NCI-H524 (cell line): ENCODE results near the gene LARGE1.
A peak's percentile ranks its signal among the peaks of the same experiment; 100 is the strongest.
"Not testable (repeated sequence)": the region's sequence is repeated elsewhere in the genome, so short reads cannot be mapped to it uniquely, and the experiment has no call there.

ENCODE experiments used
- DNase-seq, 2 experiments: peaks; one replicate each; lab custom pipeline; 2025; lab: John Stamatoyannopoulos, UW

The LARGE1 gene

DNA sequence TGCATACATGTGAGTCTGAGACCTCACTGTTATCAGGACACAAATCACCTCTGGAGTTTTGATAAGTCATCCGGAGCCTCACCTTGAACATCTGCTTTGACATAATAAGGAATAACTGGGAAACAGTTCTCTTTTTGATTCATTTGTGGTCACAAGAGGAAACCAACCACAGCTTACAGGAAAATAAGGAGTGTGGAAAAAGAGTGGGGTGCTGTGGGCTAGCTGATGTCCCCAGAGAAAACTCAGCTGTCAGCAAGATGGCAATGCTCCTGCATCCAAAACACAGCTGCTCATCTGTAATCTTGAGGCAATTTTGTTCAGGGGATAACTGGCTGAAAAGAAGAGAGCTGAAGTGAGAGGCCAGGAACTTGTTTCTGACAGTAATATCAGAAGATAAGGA, 445.7 kb downstream of the LARGE1 start:
- no peak for DNase-seq

DNA sequence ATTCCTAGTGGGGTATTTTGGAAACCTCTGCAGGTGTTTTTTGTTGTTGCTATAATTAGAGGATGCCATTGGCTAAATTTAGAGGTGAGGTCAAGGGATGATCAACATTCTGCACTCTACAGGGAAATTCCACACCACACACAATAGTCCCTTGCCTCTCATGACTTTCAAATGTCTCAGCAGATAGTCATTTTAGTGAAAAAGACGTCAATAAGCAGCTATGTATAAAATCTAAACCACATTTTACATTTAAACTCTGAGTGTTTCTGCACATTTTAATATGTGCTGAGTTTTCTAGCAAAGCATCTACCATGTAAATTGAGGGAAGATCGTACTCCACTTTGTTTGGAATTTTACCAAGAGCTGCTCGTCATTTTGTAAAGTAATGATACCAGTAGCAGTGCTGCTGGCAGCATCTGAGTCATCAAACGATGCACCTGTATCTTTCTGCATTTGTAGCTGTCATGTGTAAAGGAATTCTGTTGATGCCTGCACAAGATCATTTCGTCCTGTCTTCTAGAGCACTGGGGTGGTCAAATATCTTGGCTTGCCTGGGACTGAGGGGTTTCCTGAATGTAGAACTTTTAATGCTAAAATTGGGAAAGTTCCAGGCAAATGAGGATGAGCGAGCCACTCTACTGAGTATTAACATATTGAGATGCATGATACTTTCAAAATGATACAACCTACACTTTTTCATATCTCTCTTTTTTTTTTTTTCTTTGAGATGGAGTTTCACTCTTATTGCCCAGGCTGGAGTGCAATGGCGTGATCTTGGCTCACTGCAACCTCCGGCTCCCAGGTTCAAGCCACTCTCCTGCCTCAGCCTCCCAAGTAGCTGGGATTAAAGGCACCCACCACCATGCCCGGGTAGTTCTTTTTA, 447.6 kb downstream of the LARGE1 start:
- DNase-seq = no peak

DNA sequence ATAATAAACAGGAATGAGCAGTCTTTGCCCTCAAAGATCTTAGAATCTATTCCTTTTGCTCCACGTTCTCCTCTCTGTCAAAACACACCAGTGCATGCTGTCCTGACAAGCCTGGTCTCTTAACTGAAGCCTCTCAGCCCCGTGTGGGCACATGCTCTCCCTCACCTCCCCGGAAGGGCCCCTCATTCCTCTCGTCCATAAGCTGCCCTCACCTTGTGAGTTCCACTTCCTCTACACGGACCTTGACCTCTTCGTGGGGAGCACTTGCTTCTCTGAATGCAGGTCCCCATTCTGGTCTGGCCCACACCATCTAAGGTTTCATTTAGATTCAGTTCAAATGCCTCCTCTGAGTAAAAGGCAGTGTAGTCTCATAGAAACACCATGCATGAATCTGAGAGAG, 449.8 kb downstream of the LARGE1 start:
- DNase-seq = no peak

DNA sequence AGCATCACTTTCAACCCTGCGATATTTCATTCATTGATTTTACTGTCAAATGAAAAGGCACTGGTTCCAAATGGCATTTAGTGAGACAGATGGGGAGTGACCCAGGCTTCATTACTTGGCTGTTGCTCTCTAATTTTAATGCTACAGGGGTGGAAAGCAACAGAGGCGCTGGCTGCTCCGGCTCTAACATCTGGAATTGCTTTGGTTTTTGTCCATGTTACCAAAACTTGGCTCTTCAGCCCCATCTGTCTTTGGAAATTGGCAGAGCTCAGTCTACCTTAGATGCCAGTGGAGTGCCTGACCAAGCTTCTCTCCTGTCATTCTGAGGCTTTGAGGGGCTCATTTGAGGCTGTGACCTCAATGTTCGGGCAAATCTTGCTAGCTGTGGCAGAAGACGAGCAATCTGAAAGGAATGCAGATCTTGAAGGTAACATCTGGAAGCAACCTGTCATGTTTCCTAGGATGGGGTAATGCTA, 452.6 kb downstream of the LARGE1 start:
- no peak for DNase-seq

- no peak for DNase-seq
These were observed 453.2 kb downstream of the LARGE1 start for GRCh38 chr22:33467080-33467479.

GRCh38 chr22:33465554-33465953, 454.7 kb downstream of the LARGE1 start:
- DNase-seq = no peak

DNA sequence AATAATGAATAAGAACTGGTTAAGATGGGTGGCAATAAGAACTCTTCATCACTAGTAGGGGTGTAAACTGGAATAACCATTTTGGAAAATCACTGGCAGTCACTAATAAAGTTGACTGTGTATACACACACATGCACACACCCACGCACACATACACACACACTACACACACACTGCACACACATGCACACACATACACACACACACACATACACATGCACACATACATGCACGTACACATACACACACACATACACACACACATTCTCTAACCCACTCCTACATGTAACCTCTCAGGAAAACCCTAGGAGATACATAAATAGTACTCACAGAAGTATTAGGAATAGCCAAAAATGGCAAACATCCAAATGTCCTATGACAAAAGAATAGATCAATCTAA, 455.6 kb downstream of the LARGE1 start:
- no peak for DNase-seq

GRCh38 chr22:33461698-33462434, 458.4 kb downstream of the LARGE1 start:
- DNase-seq = no peak

DNA sequence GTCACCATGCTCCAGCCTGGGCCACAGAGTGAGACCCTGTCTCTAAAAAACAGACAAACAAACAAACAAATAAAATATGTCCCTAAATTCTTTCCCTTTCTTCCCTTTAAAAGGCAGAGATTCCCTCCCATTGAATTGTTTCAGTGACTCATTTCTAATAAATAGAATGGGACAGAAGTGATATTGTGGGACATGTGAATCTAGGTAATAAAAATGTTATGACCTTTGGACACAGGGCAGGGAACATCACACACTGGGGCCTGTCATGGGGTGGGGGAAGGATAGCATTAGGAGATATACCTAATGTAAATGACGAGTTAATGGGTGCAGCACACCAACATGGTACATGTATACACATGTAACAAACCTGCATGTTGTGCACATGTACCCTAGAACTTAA, 459.0 kb downstream of the LARGE1 start:
- not testable (repeated sequence) for DNase-seq

DNA sequence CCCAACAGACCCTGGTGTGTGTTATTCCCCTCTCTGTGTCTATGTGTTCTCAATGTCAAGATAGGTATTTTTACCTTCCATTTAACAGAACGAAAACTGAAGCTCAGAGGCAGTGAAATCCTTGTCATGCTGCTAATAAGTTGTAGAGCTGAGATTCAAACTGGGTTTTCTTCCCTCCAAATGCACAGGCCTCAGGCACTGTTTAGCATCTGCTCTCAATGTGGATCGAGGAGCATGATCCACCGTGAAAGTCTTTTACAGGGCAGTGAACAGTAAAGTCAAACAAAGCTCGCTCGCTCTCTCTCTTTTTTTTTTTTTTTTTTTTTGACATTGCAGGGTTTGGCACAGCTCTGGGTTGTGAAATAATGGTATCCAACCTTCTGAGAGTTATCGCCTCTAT, 461.1 kb downstream of the LARGE1 start:
- DNase-seq = no peak

GRCh38 chr22:33456511-33456910, 463.8 kb downstream of the LARGE1 start:
- DNase-seq = no peak

GRCh38 chr22:33455036-33455435, 465.2 kb downstream of the LARGE1 start:
- DNase-seq = peak in 1 of 2 experiments; percentile 54

DNA sequence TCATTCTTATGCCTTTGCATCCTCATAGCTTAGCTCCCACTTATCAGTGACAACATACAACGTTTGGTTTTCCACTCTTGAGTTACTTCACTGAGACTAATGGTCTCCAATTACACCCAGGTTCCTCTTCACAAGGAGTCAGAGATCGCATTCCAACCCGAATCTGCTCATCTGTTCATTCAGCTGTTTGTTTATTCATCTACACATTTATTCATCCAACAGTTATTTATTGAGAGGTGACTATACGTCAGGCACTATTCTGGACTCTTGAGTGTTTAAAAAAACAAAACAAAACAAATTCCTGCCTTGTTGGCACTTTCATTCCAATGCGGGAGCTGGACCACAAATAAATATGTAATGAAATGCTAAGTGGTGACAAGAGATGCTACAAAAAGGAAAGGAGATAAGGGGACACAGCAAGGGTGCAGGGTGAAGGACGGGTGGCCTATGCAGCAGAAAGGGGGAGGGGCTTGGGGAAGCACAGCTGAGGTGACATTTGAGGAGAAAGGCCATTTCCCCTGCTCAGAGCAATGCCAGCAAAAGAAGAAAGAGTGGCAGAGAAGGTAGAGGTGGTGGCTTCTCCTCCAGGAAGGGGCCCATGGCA, 468.3 kb downstream of the LARGE1 start:
- DNase-seq = peak; percentile 76 to 81

GRCh38 chr22:33450756-33451155, 469.5 kb downstream of the LARGE1 start:
- DNase-seq = no peak

DNA sequence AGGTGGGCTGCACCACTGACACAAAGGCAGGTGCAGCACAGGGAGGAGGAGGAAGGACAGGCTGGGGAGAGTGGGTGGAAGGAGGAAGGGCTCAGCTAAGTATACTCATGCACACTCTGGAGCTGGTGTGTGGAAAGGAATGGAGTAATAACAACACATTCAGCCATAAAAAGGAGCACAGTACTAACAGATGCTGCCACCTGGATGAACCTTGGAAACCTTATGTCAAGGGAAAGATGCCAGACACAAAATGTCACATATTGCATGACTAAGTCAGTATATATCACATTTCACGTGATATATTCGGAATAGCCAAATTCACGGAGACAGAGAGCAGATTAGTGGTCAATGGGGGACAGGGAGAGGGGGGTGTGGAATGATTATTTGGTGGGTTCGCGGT, 472.5 kb downstream of the LARGE1 start:
- DNase-seq = peak in 1 of 2 experiments; percentile 78

DNA sequence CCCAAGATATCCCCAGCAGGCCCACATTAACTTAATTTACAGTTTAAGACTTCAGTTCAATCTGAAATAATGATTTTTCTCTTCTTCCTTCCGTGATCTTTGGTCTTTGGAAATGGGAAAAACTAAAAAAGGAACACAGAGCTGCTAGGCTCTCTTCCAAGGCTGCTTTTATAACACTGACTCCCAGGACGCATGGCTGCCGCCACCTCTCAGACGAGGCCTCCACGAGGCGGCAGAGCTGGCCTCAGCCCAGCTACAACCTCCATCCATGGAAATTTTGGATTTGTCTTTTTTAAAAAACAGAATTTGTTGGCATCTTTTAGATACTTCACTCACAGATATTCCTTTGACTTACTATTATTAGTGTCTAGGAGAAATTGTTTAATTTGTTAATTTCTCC, 476.6 kb downstream of the LARGE1 start:
- DNase-seq = no peak

GRCh38 chr22:33440756-33441155, 479.5 kb downstream of the LARGE1 start:
- no peak for DNase-seq

DNA sequence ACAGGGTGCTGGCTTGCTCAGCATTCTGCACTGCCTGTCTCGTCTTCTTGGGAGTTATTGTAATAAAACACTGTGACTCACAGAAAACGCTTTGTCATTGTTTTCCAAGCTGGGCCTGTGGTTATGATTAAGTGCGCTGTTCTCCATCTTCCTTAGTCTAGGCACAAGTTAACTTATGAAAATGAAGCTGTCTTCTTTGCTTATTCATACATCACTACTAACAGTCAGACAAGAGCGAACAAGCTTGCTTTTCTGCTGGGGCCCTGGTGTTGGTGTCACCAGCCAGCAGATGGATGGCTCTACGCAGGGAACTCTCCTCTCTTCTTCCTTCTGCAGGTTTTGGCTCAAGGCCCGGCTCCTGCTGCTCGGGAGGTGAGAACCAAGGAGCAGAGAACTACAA, 482.0 kb downstream of the LARGE1 start:
- DNase-seq = peak; percentile 14 to 50

GRCh38 chr22:33431300-33431699, 489.0 kb downstream of the LARGE1 start:
- DNase-seq = no peak

GRCh38 chr22:33429281-33429680, 491.0 kb downstream of the LARGE1 start:
- no peak for DNase-seq

DNA sequence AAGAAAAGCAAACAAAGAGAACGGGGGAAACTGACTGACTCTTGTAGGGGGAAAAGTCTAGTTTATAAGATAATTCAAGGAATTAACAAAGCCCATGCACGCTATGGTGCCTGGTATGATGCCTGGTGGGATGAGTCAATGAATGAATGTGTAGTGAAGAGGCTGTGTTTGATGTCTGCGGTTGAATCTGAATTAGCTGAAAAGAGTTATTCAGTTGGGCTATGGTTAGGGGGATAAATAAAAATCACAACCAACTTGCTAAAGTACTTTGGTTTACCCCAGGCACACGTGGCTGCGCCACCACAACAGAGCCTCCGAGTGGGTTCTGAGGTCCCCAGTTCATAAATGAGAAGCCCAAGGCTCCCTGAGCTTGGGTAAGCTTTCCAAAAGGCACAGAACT, 492.8 kb downstream of the LARGE1 start:
- no peak for DNase-seq

- DNase-seq = no peak
These were observed 493.8 kb downstream of the LARGE1 start for GRCh38 chr22:33426451-33426850.

DNA sequence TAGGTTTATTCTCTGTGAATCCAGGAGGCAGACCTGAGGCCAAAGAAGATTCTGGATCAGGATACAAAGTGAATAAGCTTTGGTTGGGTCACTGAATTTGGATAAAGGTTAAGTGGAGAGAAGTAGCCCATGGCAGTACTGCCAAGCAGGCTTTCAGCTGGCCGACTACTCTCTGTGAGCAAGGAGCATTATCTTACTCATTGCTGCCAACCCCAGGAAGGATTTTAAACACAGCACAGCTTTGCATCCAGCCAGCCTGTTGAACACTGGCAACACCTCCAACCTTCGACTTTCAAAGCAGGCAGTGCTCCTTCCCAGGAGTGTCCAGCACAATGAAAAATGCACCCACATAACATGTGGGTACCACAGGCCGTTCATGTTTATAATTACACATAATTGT, 498.4 kb downstream of the LARGE1 start:
- no peak for DNase-seq
